GM23248 (cell line): Measurements from ENCODE around the gene PARK7.

Source experiments
- EZH2 ChIP-seq: fragments of 200-600 bp; sonication (generic); IDR thresholded peaks from 2 replicates; pipeline ENCODE4 v1.6.1; 2018; ENCODE audit warnings: antibody characterized with exemption, mild to moderate bottlenecking; ENCODE audit not compliant: insufficient read depth, poor library complexity, severe bottlenecking
- EZH2phosphoT487 ChIP-seq: fragments of 200-600 bp; sonication (generic); IDR thresholded peaks from 2 replicates; pipeline ENCODE4 v1.6.1; 2018; ENCODE audit warnings: antibody characterized with exemption, moderate library complexity, mild to moderate bottlenecking, low read depth; ENCODE audit not compliant: insufficient read depth

DNA sequence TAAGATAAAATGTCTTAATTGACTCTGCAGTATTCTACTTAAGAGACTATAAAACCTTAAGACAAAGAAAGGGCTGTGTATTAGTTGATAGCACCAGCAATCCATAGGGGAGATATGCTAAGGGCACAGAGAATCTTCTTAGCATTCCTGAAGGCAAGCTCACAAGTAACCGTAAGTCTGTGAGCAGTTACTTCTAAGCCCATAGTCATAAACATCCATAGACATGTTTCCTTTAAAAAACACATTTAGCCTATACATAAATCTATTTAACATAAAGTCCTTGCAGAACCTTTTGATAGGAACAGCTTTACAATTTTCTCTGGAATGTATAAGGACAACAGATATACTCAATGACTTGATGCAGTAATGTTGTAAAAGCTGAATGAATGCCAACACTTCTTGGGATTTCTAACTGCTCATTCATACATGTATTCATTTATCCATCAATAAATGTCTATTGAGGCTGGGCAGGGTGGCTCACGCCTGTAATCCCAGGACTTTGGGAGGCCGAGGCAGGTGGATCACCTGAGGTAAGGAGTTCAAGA, 70.9 kb downstream of the PARK7 start:
- TF ChIP-seq EZH2 (no peak), EZH2phosphoT487 (no peak)
